Upper lobe of left lung (tissue), 6 donors: ENCODE measurements around the gene ARHGAP26. TPM values are rescaled to one million over a fixed set of nuclear protein-coding genes. Genes with fewer than 3 reads are reported as not detected.

Experiments used
- ATAC-seq, 2 donors: fragments of 200-7000 bp; cut with Tn5 transposase; one replicate each; pipeline ENCODE4 v1.9.1; 2022; ENCODE audit warnings: mild to moderate bottlenecking in 2 of 2, moderate library complexity in 2 of 2; ENCODE audit not compliant: low FRiP score in 2 of 2
- DNase-seq, 2 donors: peaks; one replicate each; pipeline ENCODE4 v3.0.0-alpha.2; 2019 to 2020
- H3K27ac ChIP-seq, 4 donors: fragments of 200-600 bp; sonication (generic); one replicate each; pipeline ENCODE4 v1.5.1; 2016 to 2019
- H3K27me3 ChIP-seq, 4 donors: fragments of 200-600 bp; sonication (generic); one replicate each; pipeline ENCODE4 v1.5.1; 2017 to 2019
- H3K36me3 ChIP-seq, 4 donors: fragments of 200-600 bp; sonication (generic); one replicate each; pipeline ENCODE4 v1.5.1; 2016 to 2019
- H3K4me1 ChIP-seq, 4 donors: fragments of 200-600 bp; sonication (generic); one replicate each; pipeline ENCODE4 v1.5.1; 2018 to 2019
- H3K4me3 ChIP-seq, 4 donors: fragments of 200-600 bp; sonication (generic); one replicate each; pipeline ENCODE4 v1.5.1; 2017 to 2019; ENCODE audit warnings: mild to moderate bottlenecking in 2 of 4, moderate library complexity in 1 of 4
- H3K9me3 ChIP-seq, 4 donors: fragments of 200-600 bp; sonication (generic); one replicate each; pipeline ENCODE4 v1.5.1; 2018 to 2019
- CTCF ChIP-seq, 6 experiments: fragments of 450-650 bp in 4 of 6; fragments of 200-600 bp in 2 of 6; sonication (generic) in 2 of 6; IDR thresholded peaks; one replicate each; pipeline ENCODE4 v1.5.1; 2016 to 2019; ENCODE audit warnings: antibody characterized with exemption in 6 of 6
- EP300 ChIP-seq, 4 donors: sonication (generic); formaldehyde crosslinking; IDR thresholded peaks; one replicate each; pipeline ENCODE4 v1.5.1; 2017; ENCODE audit warnings: antibody characterized with exemption in 4 of 4, control low read depth in 2 of 4
- POLR2A ChIP-seq, 4 donors: fragments of 450-650 bp; IDR thresholded peaks; one replicate each; pipeline ENCODE4 v1.5.1; 2016 to 2017; ENCODE audit warnings: antibody characterized with exemption in 4 of 4, mild to moderate bottlenecking in 2 of 4
- POLR2AphosphoS5 ChIP-seq, 2 donors: sonication (generic); formaldehyde crosslinking; IDR thresholded peaks; one replicate each; pipeline ENCODE4 v1.5.1; 2017; ENCODE audit warnings: antibody characterized with exemption in 2 of 2
- WGBS, 2 donors: methylation state at CpG; one replicate each; pipeline ENCODE4 v1.1.5; 2017 to 2018; 5-methylcytosine and 5-hydroxymethylcytosine counted together
- total RNA-seq, 6 donors: library from RNA; depleted of rRNA in 4 of 6; stranded (reverse); fragments of >200 nt in 4 of 6; gene quantifications; one replicate each; pipeline versions ENCODE4 v1.1.0 to v1.2.1, GENCODE V29; 2016 to 2021
- donor health status: DM: no; HTN: no; CAD: no; lungs with moderate emphysema.
- donor health status: DM: no; HTN: yes; CAD: no; lungs with severe emphysema.

The ARHGAP26 gene
- total RNA-seq, 6 donors from 2014 or later = 34.9 to 90.1 (median 38.9) TPM

GRCh38 chr5:142873831-142874230, 103.7 kb downstream of the ARHGAP26 start:
- ATAC-seq (no peak), DNase-seq (no peak)
- H3K27me3 ChIP-seq = no peaks in the 10 kb centered on the region
- peaks cover 52 to 76% (median 59%) of the 10 kb centered on the region in 4 donors for H3K4me1 ChIP-seq
- TF ChIP-seq CTCF (IDR thresholded peaks at IDR 0.05) (no peak), POLR2AphosphoS5 (IDR thresholded peaks at IDR 0.05) (no peak), POLR2A (IDR thresholded peaks at IDR 0.05) (no peak), EP300 (IDR thresholded peaks at IDR 0.05) (no peak)
- no peaks in the 10 kb centered on the region for H3K9me3 ChIP-seq
- WGBS, 2 donors = 79 to 88% methylated on average over 5 of the region's 5 CpGs
- no peak overlapping the region for H3K4me3 ChIP-seq
- no peaks in the 10 kb centered on the region for H3K36me3 ChIP-seq
- H3K27ac ChIP-seq = peak overlapping the region in 2 of 4 donors; percentile 41 to 59

- H3K4me1 ChIP-seq = peaks cover 51 to 78% (median 57%) of the 10 kb centered on the region in 4 donors
- TF ChIP-seq POLR2A (IDR thresholded peaks at IDR 0.05) = no peak
- TF ChIP-seq EP300 (IDR thresholded peaks at IDR 0.05) = peak in 2 of 4 donors; percentile 75 to 87
- TF ChIP-seq CTCF (IDR thresholded peaks at IDR 0.05) = no peak
- TF ChIP-seq POLR2AphosphoS5 (IDR thresholded peaks at IDR 0.05) = peak; percentile 83 to 86
- peak; percentile 40 to 76 for ATAC-seq
- WGBS, 2 donors = 22 to 27% methylated on average over 7 of the region's 7 CpGs
- no peak overlapping the region for H3K4me3 ChIP-seq
- peak overlapping the region; percentile 55 to 80 (median 65) for H3K27ac ChIP-seq
- H3K9me3 ChIP-seq = no peaks in the 10 kb centered on the region
- H3K27me3 ChIP-seq = no peaks in the 10 kb centered on the region
- peaks cover 0 to 2% (median 0%) of the 10 kb centered on the region in 4 donors for H3K36me3 ChIP-seq
- peak; percentile 53 to 90 for DNase-seq
These were observed 104.4 kb downstream of the ARHGAP26 start for GRCh38 chr5:142874540-142874939.

- 81 to 93% methylated on average over 3 of the region's 3 CpGs for WGBS, 2 donors
- Histone ChIP-seq H3K4me3 (no peak overlapping the region), H3K27ac (peak overlapping the region in 3 of 4 donors; percentile 57 to 80 (median 73)), H3K36me3 (peaks cover 0 to 8% (median 0%) of the 10 kb centered on the region in 4 donors), H3K27me3 (no peaks in the 10 kb centered on the region), H3K4me1 (peaks cover 47 to 70% (median 55%) of the 10 kb centered on the region in 4 donors), H3K9me3 (no peaks in the 10 kb centered on the region)
- TF ChIP-seq POLR2A (IDR thresholded peaks at IDR 0.05) = no peak
- TF ChIP-seq POLR2AphosphoS5 (IDR thresholded peaks at IDR 0.05) = no peak
- no peak for TF ChIP-seq CTCF (IDR thresholded peaks at IDR 0.05)
- TF ChIP-seq EP300 (IDR thresholded peaks at IDR 0.05) = no peak
- ATAC-seq (no peak), DNase-seq (no peak)
These were observed 105.8 kb downstream of the ARHGAP26 start for GRCh38 chr5:142875936-142876335.

- ATAC-seq (no peak), DNase-seq (no peak)
- no peak for TF ChIP-seq POLR2A (IDR thresholded peaks at IDR 0.05)
- TF ChIP-seq POLR2AphosphoS5 (IDR thresholded peaks at IDR 0.05) = no peak
- no peak for TF ChIP-seq CTCF (IDR thresholded peaks at IDR 0.05)
- no peak for TF ChIP-seq EP300 (IDR thresholded peaks at IDR 0.05)
- peaks cover 52 to 64% (median 55%) of the 10 kb centered on the region in 4 donors for H3K4me1 ChIP-seq
- H3K9me3 ChIP-seq = no peaks in the 10 kb centered on the region
- no peak overlapping the region for H3K27ac ChIP-seq
- WGBS, 2 donors = 94 to 95% methylated on average over 2 of the region's 2 CpGs
- no peaks in the 10 kb centered on the region for H3K27me3 ChIP-seq
- H3K4me3 ChIP-seq = no peak overlapping the region
- H3K36me3 ChIP-seq = peaks cover 0 to 8% (median 0%) of the 10 kb centered on the region in 4 donors
These were observed 106.6 kb downstream of the ARHGAP26 start for GRCh38 chr5:142876817-142877216.

- no peaks in the 10 kb centered on the region for H3K9me3 ChIP-seq
- H3K27me3 ChIP-seq = no peaks in the 10 kb centered on the region
- TF ChIP-seq POLR2A (IDR thresholded peaks at IDR 0.05) (no peak), CTCF (IDR thresholded peaks at IDR 0.05) (no peak), POLR2AphosphoS5 (IDR thresholded peaks at IDR 0.05) (no peak), EP300 (IDR thresholded peaks at IDR 0.05) (no peak)
- ATAC-seq (no peak), DNase-seq (no peak)
- H3K4me3 ChIP-seq = no peak overlapping the region
- no peak overlapping the region for H3K27ac ChIP-seq
- H3K4me1 ChIP-seq = peaks cover 41 to 51% (median 49%) of the 10 kb centered on the region in 4 donors
- 78 to 82% methylated on average over 7 of the region's 7 CpGs for WGBS, 2 donors
- H3K36me3 ChIP-seq = peaks cover 0 to 11% (median 0%) of the 10 kb centered on the region in 4 donors
These were observed 107.9 kb downstream of the ARHGAP26 start for GRCh38 chr5:142878111-142878510.
